HL-60 (cell line): Measurements from ENCODE around the gene ADAMTS10.
"Not testable (repeated sequence)": the region's sequence is repeated elsewhere in the genome, so short reads cannot be mapped to it uniquely, and the experiment has no call there.

Source experiments
- DNase-seq, 2 experiments: peaks; one replicate each; pipeline ENCODE4 v3.0.0-alpha.2; 2010 to 2020; ENCODE audit warnings: low read depth in 1 of 2, low spot score in 1 of 2
- H3K27ac ChIP-seq: fragments of 250-450 bp; sonication (Bioruptor Pico); replicated peaks from 2 replicates; pipeline ENCODE4 v1.5.1; 2020; ENCODE audit warnings: mild to moderate bottlenecking, moderate library complexity
- H3K27me3 ChIP-seq: fragments of 250-450 bp; sonication (Bioruptor Pico); 2 replicates; pipeline ENCODE4 v1.5.1; 2021; ENCODE audit warnings: mild to moderate bottlenecking, moderate library complexity; ENCODE audit not compliant: insufficient read depth, poor library complexity, severe bottlenecking
- H3K4me3 ChIP-seq: replicated peaks from 2 replicates; pipeline ENCODE4 v1.5.1; 2011; ENCODE audit warnings: mild to moderate bottlenecking, control low read depth, low read length; ENCODE audit not compliant: insufficient read depth
- GABPA ChIP-seq: IDR thresholded peaks from 2 replicates; pipeline ENCODE4 v1.6.1; 2012; ENCODE audit warnings: low read depth
- POLR2AphosphoS5 ChIP-seq: IDR thresholded peaks from 2 replicates; pipeline ENCODE4 v1.6.1; 2012; ENCODE audit warnings: low read depth
- SPI1 ChIP-seq: IDR thresholded peaks from 2 replicates; pipeline ENCODE4 v1.6.1; 2012; ENCODE audit warnings: low read depth, mild to moderate bottlenecking, borderline replicate concordance
- TF ChIP-seq, protein P1 (sequence below): IDR thresholded peaks from one replicate; pipeline ENCODE4 v1.5.1; 2011; ENCODE audit warnings: low read length, control low read depth, inconsistent platforms; ENCODE audit not compliant: insufficient read depth
- TF ChIP-seq, protein P2 (sequence below): IDR thresholded peaks from 2 replicates; pipeline ENCODE4 v1.6.1; 2012; ENCODE audit warnings: low read depth; ENCODE audit not compliant: insufficient replicate concordance

ADAMTS10 gene

DNA sequence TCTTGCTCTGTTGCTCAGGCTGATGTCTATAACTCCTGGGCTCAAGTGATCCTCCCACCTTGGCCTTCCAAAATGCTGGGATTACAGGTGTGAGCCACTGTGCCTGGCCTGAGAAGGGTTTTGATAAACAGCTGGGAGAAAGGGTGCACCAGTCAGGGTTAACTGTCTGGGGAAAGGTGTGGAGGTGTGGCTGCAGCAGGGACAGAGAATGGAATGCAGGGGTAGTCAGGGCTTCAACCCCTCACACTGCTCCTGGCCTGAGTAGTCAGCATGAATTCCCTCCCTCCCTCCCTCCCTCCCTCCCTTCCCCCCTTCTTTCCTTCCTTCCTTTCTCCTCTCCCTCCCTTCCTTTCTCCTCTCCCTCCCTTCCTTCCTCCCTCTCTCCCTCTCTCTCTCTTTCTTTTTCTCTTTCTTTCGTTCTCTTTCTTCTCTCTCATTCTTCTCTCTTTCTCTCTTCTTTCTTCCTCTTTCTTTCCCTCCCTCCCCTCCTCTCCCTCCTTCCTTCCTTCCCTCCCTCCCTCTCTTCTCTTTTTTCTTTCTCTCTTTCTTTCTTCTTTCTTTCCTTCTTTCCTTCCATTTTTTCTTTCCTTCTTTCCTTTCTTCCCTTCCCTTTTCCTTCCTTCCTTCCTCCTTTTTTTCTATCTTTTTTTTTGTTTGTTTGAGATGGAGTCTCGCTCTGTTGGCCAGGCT, 49.3 kb downstream of the ADAMTS10 start:
- no peak for DNase-seq
- H3K27ac ChIP-seq, result no peak overlapping the region; the same call in 1 of the 2 replicates
- no peak overlapping the region for H3K4me3 ChIP-seq
- TF ChIP-seq, protein P1, sequence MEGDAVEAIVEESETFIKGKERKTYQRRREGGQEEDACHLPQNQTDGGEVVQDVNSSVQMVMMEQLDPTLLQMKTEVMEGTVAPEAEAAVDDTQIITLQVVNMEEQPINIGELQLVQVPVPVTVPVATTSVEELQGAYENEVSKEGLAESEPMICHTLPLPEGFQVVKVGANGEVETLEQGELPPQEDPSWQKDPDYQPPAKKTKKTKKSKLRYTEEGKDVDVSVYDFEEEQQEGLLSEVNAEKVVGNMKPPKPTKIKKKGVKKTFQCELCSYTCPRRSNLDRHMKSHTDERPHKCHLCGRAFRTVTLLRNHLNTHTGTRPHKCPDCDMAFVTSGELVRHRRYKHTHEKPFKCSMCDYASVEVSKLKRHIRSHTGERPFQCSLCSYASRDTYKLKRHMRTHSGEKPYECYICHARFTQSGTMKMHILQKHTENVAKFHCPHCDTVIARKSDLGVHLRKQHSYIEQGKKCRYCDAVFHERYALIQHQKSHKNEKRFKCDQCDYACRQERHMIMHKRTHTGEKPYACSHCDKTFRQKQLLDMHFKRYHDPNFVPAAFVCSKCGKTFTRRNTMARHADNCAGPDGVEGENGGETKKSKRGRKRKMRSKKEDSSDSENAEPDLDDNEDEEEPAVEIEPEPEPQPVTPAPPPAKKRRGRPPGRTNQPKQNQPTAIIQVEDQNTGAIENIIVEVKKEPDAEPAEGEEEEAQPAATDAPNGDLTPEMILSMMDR, result no peak
- TF ChIP-seq POLR2AphosphoS5, result no peak
- no peak for TF ChIP-seq GABPA
- TF ChIP-seq SPI1, result no peak
- TF ChIP-seq, protein P2, sequence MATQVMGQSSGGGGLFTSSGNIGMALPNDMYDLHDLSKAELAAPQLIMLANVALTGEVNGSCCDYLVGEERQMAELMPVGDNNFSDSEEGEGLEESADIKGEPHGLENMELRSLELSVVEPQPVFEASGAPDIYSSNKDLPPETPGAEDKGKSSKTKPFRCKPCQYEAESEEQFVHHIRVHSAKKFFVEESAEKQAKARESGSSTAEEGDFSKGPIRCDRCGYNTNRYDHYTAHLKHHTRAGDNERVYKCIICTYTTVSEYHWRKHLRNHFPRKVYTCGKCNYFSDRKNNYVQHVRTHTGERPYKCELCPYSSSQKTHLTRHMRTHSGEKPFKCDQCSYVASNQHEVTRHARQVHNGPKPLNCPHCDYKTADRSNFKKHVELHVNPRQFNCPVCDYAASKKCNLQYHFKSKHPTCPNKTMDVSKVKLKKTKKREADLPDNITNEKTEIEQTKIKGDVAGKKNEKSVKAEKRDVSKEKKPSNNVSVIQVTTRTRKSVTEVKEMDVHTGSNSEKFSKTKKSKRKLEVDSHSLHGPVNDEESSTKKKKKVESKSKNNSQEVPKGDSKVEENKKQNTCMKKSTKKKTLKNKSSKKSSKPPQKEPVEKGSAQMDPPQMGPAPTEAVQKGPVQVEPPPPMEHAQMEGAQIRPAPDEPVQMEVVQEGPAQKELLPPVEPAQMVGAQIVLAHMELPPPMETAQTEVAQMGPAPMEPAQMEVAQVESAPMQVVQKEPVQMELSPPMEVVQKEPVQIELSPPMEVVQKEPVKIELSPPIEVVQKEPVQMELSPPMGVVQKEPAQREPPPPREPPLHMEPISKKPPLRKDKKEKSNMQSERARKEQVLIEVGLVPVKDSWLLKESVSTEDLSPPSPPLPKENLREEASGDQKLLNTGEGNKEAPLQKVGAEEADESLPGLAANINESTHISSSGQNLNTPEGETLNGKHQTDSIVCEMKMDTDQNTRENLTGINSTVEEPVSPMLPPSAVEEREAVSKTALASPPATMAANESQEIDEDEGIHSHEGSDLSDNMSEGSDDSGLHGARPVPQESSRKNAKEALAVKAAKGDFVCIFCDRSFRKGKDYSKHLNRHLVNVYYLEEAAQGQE, result no peak
- no peaks in the 10 kb centered on the region for H3K27me3 ChIP-seq

- TF ChIP-seq, protein P1, result no peak
- no peak; the same call in 1 of the 2 replicates for TF ChIP-seq POLR2AphosphoS5
- TF ChIP-seq GABPA, result no peak
- TF ChIP-seq, protein P2, result no peak
- TF ChIP-seq SPI1, result no peak
- no peak for DNase-seq
- no peak overlapping the region for H3K4me3 ChIP-seq
- H3K27me3 ChIP-seq, result no peaks in the 10 kb centered on the region
- H3K27ac ChIP-seq, result no peak overlapping the region; the same call in 1 of the 2 replicates
These were observed 52.2 kb downstream of the ADAMTS10 start for GRCh38 chr19:8558325-8558724.

DNA sequence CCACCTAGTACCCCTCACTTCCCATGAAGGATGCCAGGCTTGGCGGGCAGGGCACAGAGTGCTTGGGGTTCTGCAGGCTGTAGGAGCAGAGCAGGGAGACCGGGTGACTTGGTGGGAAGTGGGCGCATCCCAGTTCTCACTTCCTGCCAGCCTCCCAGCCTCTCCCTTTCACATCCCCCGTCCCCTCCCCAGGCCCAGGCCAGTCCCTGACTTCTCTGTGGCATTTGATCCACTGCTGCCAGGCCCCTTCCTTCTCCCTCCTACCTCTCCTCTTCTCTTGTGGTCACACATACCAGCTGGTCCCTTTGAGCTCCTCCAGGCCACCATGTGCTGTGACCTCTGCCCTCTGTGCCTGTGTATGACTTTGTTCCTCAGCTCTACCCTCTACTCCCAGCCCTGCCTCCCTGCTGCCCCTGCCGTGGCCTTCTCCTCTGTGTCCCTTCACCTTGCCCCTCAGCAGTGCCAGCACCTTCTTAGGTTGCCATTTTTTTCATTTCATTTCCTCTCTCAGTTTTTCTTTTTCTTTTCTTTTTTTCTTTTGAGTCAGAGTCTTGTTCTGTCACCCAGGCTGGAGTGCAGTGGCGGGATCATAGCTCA, 52.8 kb downstream of the ADAMTS10 start:
- Histone ChIP-seq H3K27ac (peak overlapping the region; percentile 21; the same call in 1 of the 2 replicates), H3K27me3 (no peaks in the 10 kb centered on the region)

GRCh38 chr19:8553729-8554128, 56.8 kb downstream of the ADAMTS10 start:
- DNase-seq, H3K27ac ChIP-seq, H3K27me3 ChIP-seq, H3K4me3 ChIP-seq: not testable (repeated sequence)

More for the DNA sequence above, 52.8 kb downstream of the ADAMTS10 start:
- no peak for DNase-seq
- TF ChIP-seq SPI1 (no peak), POLR2AphosphoS5 (no peak), GABPA (no peak)
- TF ChIP-seq, protein P1, result no peak
- TF ChIP-seq, protein P2, result no peak
- H3K4me3 ChIP-seq, result no peak overlapping the region
